DMS79 (cell line): ENCODE results near the gene ZDHHC11.
"Not testable (repeated sequence)": the region's sequence is repeated elsewhere in the genome, so short reads cannot be mapped to it uniquely, and the experiment has no call there.

ENCODE experiments used
- DNase-seq: peaks from one replicate; lab custom pipeline; 2025; lab: John Stamatoyannopoulos, UW

The ZDHHC11 gene

DNA sequence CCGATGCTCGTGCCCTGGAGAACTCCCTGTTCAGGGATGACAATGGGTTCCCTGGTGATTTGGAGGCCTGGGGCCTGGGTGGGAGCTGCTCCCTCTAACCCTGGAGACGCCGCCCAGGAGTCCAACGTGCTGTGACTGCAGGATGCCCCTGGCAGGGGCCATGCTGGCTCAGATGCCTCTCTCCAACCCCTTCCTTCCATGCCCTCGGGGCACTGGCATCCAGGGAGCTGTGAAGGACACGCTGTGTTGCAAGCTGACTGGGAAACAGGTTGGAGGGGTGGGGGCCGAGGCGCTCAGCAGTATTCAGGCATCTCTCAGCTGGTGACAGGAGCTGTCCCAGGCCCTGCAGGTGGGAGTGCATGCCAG lies 75.2 kb downstream of the ZDHHC11 start:
- DNase-seq, result not testable (repeated sequence)

DNA sequence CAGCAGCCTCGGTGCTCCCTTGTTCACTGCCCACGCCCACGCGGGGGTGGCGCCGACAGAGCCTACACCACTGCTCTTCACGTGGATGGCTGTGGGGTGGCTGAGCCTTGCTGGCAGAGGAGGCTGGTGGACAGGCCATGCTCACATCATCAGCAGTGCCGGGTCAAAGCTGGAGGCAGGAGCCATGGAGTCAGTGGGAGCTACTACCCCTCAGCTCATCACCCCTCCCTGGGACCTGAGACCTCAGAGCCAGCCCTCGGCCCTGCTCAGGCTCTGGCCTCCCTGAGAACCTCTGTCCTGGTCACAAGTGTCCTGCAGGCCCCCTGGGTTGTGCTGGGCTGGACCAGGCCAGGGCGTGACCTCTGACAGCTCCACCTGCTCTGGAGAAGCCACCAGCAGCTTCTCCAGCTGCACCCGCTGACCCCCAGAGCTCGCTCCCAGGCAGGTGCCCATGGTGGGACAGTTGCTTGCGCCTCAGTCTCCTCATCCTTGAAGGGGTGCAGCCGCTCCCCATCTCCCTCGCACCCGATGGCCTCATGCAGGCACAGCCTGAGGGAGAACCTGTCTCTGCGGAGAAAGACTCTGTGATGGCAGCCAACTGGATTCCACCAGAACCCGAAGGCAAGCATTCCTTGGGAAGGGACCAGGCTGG lies 75.8 kb downstream of the ZDHHC11 start:
- DNase-seq, result not testable (repeated sequence)

DNA sequence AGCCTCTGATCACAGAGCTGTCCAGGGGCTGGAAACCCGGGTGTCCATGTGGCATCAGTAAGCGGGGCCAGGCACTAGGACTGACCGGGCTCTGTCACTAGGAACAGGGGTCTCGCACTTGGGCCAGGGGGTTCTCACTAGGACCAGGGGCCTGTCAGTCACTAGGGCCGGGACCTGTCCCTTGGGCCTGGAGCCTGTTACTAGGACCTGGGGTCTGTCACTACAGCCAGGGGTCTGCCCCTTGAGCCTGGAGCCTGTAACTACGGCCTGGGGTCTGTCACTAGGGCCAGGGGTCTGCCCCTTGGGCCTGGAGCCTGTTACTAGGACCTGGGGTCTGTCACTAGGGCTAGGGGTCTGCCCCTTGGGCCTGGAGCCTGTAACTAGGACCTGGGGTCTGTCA lies 76.5 kb downstream of the ZDHHC11 start:
- not testable (repeated sequence) for DNase-seq

- no peak for DNase-seq
These were observed 77.1 kb downstream of the ZDHHC11 start for GRCh38 chr5:773517-774264.

DNA sequence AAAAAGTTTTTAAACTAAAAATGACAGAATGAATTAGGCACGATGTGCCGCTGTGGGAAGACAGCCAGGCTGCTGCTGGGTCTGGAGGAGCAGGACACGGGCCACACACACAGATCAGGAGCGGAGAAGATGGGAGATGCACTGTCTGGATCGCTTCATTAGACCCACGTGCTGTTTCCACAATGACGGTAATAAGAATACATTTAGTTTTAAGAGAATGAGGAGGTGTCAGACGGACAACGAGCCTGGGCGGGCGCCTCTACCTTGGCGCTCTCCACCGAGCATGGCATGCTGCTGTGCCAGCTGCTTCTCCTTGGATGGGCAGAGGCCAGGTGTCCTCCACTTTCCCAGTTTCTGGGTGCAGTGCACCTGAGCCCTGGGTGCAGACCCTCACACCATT lies 77.9 kb downstream of the ZDHHC11 start:
- DNase-seq, result not testable (repeated sequence)

DNA sequence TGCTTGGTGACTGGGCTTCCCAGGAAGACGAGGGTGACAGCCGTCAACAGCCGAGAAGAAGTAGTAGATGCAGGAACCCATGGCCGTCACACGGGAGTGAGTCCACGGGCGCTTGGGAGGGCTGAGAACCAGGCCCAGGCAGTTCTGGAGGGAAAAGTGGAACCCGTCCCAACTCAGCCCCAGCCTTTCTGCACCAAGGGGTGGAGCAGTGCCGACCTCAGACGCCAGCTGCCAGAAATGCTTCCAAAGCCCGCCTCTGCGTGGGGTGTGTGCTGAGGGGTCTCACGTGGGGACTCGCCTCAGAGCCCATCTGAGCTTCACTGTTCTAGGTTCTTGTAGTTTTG lies 78.3 kb downstream of the ZDHHC11 start:
- not testable (repeated sequence) for DNase-seq

DNA sequence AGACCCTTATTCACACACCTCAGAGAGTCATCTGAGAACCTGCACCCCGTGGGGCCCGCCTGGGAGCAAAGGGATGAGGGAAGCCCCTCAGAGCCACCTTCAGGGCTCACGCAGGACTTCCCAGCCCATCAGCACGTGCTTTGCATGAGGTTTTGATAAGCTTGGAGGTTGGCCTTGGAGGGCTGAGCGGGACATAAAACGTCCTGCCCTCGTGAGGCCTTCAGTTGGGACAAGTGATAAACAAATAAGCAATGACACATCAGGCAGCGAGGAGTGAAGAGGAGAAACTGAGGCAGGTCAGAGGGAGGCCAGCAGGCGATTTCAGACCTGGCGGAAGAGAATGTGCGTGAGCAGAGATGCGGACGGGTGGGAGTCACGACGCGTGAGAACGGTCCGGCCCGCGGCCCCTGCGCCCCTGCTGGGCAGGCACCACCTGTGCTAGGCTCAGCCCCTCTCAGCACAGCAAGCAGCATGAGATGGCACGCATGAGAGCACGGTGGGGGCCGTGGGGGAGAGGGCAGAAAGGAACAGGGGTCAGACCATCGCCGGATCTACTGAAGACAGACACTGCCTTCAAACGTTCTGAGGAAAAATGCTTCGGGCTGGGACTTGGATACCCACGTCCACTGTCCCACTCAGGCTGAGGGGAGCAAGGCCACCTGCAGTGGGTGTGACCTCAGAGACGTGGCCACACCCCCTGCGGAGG lies 78.8 kb downstream of the ZDHHC11 start:
- not testable (repeated sequence) for DNase-seq

DNA sequence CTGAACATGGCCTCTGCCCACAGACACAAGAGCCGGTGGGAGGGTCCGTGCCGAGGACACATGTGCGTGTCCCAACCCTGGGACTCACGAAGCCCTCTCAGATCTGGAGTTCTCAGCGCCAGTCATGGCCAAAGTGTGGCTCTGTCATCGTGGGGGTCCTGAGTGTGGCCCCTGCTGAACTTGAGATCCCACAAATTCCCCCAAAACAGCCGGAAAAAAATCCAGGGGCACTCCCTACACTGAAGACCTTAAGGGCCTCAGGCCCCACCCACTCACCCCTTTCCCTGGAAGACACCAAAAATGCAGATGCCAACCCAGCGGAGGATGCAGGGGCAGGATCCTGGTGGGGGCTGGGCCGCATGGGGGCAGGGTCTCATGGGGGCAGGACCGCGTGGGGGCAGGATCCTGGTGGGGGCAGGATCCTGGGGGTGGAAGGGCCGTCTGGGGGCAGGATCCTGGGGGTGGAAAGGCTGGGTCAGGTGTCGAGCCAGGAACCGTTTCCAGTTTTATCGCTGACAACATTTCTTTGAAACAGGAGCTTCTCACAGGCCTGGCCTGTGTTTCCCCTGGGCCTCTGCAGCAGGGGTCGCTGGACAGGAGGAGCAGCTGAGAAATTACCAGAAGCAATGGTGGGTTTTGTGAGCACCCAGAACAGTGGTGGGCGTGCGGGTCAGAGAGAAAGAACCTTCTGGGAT lies 79.6 kb downstream of the ZDHHC11 start:
- DNase-seq, result not testable (repeated sequence)

DNA sequence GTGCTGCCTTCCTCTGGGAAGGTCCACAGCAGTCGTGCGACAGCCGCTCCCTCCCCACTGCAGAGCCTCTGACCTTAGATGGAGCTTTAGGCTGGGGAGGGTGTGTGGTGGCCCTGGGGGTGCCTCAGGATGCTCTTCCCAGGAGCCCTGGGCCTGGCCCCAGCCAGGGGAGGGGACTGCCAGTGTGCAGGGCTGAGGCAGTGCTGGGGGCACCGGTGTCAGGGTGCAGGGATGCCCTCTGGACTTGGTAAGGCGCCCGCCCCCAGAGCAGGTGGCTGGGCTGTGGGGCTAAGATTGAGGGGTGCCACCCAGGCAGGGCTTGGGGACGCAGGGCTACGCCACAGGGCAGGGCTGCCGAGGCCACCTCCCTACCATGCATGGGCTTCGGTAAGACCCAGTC lies 80.2 kb downstream of the ZDHHC11 start:
- DNase-seq, result not testable (repeated sequence)

DNA sequence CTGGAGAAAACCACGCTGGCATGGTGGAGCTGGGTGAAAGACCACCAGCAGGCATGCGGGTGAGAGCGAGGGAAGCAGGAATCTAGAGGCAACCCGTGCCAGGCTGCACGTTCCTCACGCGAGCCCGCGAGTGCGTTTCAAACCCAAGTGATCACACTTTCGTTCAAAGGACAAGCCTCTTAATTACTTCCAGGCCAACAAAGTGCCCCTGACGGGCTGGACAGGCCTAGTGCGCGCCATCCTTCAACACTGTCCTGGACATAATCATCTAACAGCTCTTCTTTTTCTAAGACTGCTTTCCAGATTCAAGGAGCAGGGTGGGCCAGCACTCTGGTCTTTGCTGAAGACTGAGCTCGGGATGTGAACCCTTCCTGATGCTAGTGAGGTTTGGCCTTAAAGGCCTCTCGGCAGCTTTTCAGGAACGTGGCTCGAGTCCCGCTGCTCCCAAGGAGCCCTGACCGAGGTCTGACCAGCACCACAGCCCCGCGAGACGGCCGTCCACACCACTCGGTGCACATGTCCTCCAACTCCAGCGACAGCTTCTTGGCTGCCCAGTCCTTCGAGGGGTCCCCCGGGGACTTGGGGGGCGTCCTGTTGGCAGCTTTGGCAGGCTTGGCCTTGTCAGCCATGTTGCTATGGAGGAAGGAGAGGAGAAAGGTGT lies 81.2 kb downstream of the ZDHHC11 start:
- not testable (repeated sequence) for DNase-seq

DNA sequence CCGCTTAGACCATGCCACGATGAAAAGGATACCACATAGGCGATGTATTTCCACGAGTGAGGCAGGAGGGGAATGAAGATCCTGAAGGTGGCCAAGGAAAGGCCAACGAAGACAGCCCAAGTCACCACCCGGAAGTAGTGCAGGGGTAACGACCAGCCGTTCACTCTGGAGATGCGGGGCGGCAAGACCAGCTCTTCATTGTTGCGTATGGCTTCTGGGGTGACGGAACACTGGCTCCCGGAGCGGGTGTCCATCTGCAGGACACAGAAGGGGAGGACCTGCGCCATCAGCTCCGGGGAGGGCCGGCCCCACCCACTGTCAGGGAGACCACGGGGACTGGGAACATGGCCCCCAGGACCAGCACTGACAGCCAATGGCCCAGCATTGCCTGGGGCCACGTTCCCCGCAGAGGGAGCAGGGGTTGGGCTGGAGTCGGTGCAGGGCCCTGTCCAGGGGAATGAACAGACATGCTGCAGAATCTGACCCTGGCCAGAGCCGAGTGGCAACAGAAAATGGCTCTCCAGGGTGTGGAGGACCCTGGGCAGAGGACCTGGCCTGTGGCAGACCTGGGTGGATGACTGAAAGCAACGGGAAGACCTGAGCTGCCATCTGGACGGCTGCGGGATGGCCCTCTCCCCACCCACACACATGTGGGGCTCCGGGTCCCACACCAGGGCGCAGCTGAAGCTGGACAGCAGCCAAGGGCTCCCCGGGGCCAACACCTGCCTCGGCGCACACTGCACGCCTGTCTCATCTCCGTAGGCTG lies 83.9 kb downstream of the ZDHHC11 start:
- DNase-seq, result no peak

GRCh38 chr5:765948-766631 lies 84.7 kb downstream of the ZDHHC11 start:
- DNase-seq, result no peak

DNA sequence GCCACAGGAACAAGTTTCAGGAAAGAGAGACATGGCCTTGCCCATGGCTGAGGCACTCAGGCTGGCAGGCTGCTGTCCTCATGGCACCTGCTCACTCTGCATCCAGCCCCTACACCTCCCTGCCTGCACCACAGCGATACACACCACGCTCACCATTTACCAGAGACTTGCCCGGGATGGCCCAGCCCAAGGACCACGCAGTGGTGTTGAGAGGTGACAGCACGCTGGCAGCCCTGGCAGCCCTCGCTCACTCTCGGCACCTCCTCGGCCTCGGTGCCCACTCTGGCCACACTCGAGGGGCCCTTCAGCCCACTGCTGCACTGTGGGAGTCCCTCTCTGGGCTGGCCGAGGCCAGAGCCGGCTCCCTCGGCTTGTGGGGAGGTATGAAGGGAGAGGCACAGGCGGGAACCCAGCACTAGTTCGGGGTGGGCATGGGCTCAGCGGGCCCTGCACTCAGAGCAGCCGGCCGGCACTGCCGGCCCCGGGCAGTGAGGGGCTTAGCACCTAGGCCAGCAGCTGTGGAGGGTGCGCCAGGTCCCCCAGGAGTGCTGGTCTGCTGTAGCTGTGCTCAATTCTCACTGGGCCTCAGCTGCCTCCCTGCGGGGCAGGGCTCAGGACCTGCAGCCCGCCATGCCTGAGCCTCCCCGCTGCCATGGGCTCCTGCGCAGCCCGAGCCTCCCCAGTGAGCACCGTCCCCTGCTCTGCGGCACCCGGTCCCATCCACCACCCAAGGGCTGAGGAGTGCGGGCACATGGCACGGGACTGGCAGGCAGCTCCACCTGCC lies 86.6 kb downstream of the ZDHHC11 start:
- no peak for DNase-seq

- DNase-seq, result no peak
These were observed 87.4 kb downstream of the ZDHHC11 start for GRCh38 chr5:763397-763796.

DNA sequence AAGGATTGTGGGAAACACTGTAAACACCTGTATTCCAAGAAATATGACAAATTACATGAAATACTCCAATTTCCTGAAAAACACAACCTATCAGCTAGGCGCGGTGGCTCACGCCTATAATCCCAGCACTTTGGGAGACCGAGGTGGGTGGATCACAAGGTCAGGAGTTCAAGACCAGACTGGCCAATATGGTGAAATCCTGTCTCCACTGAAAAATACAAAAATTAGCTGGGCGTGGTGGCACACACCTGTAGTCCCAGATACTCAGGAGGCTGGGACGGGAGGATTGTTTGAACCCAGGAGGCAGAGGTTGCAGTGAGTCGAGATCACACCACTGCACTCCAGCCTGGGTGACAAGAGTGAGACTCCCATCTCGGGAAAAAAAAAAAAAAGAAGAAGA lies 87.8 kb downstream of the ZDHHC11 start:
- not testable (repeated sequence) for DNase-seq

DNA sequence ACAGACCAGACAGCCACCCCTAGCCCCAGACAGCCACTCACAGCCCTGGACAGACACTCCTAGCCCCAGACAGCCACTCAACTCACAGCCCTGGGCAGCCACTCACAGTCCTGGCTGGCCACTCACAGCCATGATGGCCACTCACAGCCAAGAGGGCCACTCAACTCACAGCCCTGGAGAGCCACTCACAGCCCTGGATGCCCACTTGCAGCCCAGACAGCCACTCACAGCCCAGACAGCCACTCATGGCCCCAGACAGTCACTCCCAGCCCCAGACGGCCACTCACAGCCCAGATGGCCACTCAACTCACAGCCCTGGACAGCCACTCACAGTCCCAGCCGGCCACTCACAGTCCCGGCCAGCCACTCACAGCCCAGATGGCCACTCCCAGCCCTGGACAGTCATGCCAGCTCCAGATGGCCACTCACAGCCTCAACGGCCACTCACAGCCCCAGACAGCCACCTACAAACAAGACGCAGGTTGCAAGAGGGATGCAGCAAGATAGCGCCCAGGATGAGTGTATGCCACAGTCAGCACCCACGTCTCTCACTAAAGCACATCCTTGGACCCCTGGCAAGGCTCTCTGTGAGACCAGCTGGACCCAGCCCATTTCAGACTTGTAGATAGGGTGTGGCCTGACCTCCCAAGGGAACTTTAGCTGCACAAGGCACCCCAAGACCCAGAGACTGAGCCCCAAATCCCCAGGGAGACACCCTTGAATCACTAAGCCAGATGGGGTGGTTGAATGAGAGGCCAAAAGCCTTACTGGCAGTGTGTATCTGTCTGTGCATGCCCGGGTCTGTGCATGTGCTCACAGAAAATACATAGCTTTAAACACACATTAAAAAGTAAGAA lies 88.7 kb downstream of the ZDHHC11 start:
- peak; percentile 82 for DNase-seq

DNA sequence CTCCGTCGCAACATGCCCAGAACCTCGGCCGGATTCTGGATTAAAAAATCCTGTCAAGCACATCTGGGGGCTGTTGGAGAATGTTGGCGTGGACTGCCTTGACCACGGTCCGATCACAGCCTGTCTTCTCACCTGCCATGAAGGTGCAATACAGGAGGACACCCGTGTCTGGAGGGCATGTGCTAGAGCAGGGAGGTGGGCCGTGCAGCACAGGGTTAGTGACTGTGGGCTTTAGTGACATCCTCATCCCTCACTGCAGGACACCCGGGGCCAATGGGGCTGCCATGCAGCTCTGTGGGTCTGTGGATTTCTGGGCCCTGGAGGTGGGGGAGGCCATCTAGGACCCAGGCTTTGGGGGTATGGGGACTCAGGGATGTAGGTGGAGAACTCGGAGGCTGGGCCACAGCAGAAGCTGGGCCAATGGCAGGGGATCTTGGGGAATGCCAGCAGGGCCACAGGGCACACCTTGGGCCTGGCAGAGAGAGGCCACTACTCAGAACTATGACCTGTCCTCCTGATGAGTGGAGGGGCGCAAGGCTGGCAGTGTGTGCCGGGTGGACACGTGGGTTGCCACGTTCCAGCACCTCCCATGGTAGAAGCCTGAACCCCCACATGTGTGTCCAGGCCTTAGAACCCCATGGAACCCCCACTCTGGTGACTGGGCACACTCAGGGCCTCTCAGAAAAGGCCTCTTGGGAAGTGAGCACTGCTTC lies 89.6 kb downstream of the ZDHHC11 start:
- DNase-seq, result no peak

GRCh38 chr5:760363-761058 lies 90.3 kb downstream of the ZDHHC11 start:
- DNase-seq, result no peak
